ENCODE data around the gene CAVIN3.
"Not testable (repeated sequence)": the region's sequence is repeated elsewhere in the genome, so short reads cannot be mapped to it uniquely, and the experiment has no call there.

The CAVIN3 gene

GRCh38 chr11:6283453-6284023, 36.8 kb downstream of the CAVIN3 start:
- TF ChIP-seq MYC (IDR thresholded peaks at IDR 0.05; ENCODE audit: low read depth, low read length), result no peak
- TF ChIP-seq, protein P1, sequence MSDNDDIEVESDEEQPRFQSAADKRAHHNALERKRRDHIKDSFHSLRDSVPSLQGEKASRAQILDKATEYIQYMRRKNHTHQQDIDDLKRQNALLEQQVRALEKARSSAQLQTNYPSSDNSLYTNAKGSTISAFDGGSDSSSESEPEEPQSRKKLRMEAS (IDR thresholded peaks at IDR 0.05; ENCODE audit: low read depth, low read length), result no peak
- TF ChIP-seq POLR2A (IDR thresholded peaks at IDR 0.05; ENCODE audit: extremely low read depth, insufficient read length), result no peak
- TF ChIP-seq, protein P2, sequence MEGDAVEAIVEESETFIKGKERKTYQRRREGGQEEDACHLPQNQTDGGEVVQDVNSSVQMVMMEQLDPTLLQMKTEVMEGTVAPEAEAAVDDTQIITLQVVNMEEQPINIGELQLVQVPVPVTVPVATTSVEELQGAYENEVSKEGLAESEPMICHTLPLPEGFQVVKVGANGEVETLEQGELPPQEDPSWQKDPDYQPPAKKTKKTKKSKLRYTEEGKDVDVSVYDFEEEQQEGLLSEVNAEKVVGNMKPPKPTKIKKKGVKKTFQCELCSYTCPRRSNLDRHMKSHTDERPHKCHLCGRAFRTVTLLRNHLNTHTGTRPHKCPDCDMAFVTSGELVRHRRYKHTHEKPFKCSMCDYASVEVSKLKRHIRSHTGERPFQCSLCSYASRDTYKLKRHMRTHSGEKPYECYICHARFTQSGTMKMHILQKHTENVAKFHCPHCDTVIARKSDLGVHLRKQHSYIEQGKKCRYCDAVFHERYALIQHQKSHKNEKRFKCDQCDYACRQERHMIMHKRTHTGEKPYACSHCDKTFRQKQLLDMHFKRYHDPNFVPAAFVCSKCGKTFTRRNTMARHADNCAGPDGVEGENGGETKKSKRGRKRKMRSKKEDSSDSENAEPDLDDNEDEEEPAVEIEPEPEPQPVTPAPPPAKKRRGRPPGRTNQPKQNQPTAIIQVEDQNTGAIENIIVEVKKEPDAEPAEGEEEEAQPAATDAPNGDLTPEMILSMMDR (IDR thresholded peaks at IDR 0.05; ENCODE audit: low read depth, low read length), result no peak
- H3K4me3 ChIP-seq (ENCODE audit: low read depth, low read length), result no peak overlapping the region
- no peak for DNase-seq (ENCODE audit: low read depth)

- not testable (repeated sequence) for H3K4me3 ChIP-seq (ENCODE audit: low read depth, low read length); DNase-seq (ENCODE audit: low read depth)
Observed at GRCh38 chr11:6280809-6281208, 39.5 kb downstream of the CAVIN3 start.

DNA sequence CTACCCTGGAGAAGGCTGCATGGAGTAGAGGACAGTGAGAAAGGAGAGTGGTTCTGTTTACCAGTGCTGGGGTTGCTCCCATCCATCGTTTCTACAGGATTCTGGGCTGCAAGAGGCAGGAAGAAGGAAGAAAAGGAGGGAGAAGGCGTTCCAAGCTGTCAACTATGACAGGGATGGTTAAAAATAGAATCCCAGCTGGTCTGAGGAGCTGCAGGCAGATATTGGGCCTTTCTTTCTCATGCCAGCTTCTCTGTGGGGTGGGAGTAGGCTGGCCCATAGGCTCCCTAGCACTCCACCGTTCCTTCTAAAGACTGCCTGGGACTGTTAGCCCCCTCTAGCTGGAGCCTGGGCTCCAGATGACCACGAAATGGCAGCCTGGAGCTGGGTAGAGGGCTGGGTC, 47.1 kb downstream of the CAVIN3 start:
- no peak for DNase-seq (ENCODE audit: low read depth)
- H3K4me3 ChIP-seq (ENCODE audit: low read depth, low read length), result no peak overlapping the region
- TF ChIP-seq, protein P2 (IDR thresholded peaks at IDR 0.05; ENCODE audit: low read depth, low read length), result no peak
- TF ChIP-seq MYC (IDR thresholded peaks at IDR 0.05; ENCODE audit: low read depth, low read length) (no peak), POLR2A (IDR thresholded peaks at IDR 0.05; ENCODE audit: extremely low read depth, insufficient read length) (no peak)
- TF ChIP-seq, protein P1 (IDR thresholded peaks at IDR 0.05; ENCODE audit: low read depth, low read length), result no peak

DNA sequence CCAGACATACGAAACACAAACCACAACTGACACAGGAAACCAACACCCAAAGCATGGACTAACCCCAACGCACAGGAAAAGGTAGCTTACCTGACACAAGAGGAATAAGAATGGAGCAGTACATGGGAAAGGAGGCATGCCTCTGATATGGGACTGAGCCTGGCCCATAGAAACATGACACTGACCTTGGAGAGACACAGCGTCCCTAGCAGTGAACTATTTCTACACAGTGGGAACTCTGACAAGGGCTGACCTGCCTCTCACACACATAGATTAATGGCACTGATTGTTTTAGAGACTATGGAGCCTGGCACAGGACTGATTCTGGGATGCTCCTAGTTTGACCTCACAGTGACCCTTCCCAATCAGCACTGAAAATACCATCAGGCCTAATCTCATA, 48.7 kb downstream of the CAVIN3 start:
- TF ChIP-seq, protein P1 (IDR thresholded peaks at IDR 0.05; ENCODE audit: low read depth, low read length), result no peak
- no peak for TF ChIP-seq MYC (IDR thresholded peaks at IDR 0.05; ENCODE audit: low read depth, low read length)
- no peak for TF ChIP-seq POLR2A (IDR thresholded peaks at IDR 0.05; ENCODE audit: extremely low read depth, insufficient read length)
- TF ChIP-seq, protein P2 (IDR thresholded peaks at IDR 0.05; ENCODE audit: low read depth, low read length), result no peak
- DNase-seq (ENCODE audit: low read depth), result no peak
- no peak overlapping the region for H3K4me3 ChIP-seq (ENCODE audit: low read depth, low read length)

- no peak overlapping the region for H3K4me3 ChIP-seq (ENCODE audit: low read depth, low read length)
- DNase-seq (ENCODE audit: low read depth), result no peak
- TF ChIP-seq POLR2A (IDR thresholded peaks at IDR 0.05; ENCODE audit: extremely low read depth, insufficient read length) (no peak), MYC (IDR thresholded peaks at IDR 0.05; ENCODE audit: low read depth, low read length) (no peak)
- TF ChIP-seq, protein P2 (IDR thresholded peaks at IDR 0.05; ENCODE audit: low read depth, low read length), result no peak
- TF ChIP-seq, protein P1 (IDR thresholded peaks at IDR 0.05; ENCODE audit: low read depth, low read length), result no peak
Observed at GRCh38 chr11:6270584-6271246, 49.6 kb downstream of the CAVIN3 start.

DNA sequence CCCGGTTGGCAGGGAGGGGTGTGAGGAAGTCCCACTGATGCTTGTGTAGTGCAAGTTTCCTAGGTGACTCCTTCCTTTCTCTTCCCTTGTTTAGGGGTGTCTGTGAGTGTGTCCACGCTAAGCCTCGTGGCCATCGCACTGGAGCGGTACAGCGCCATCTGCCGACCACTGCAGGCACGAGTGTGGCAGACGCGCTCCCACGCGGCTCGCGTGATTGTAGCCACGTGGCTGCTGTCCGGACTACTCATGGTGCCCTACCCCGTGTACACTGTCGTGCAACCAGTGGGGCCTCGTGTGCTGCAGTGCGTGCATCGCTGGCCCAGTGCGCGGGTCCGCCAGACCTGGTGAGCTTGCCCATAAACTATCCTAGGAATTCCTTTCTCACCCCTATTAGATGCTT, 50.3 kb downstream of the CAVIN3 start:
- no peak overlapping the region for H3K4me3 ChIP-seq (ENCODE audit: low read depth, low read length)
- DNase-seq (ENCODE audit: low read depth), result peak; percentile 9
- TF ChIP-seq, protein P2 (IDR thresholded peaks at IDR 0.05; ENCODE audit: low read depth, low read length), result peak; percentile 15
- no peak for TF ChIP-seq MYC (IDR thresholded peaks at IDR 0.05; ENCODE audit: low read depth, low read length)
- TF ChIP-seq, protein P1 (IDR thresholded peaks at IDR 0.05; ENCODE audit: low read depth, low read length), result no peak
